Activated CD4-positive, alpha-beta T cell treated with anti-CD3 and anti-CD28 coated beads, Interleukin-2, amount 50 U/mL, for 24 hours (primary cell): Measurements from ENCODE around the gene ATP4A.

Source experiments
- DNase-seq, 2 donors: peaks; one replicate each; pipeline ENCODE4 v3.0.0-alpha.2; 2020; ENCODE audit warnings: low read depth in 1 of 2, low spot score in 1 of 2

The ATP4A gene

DNA sequence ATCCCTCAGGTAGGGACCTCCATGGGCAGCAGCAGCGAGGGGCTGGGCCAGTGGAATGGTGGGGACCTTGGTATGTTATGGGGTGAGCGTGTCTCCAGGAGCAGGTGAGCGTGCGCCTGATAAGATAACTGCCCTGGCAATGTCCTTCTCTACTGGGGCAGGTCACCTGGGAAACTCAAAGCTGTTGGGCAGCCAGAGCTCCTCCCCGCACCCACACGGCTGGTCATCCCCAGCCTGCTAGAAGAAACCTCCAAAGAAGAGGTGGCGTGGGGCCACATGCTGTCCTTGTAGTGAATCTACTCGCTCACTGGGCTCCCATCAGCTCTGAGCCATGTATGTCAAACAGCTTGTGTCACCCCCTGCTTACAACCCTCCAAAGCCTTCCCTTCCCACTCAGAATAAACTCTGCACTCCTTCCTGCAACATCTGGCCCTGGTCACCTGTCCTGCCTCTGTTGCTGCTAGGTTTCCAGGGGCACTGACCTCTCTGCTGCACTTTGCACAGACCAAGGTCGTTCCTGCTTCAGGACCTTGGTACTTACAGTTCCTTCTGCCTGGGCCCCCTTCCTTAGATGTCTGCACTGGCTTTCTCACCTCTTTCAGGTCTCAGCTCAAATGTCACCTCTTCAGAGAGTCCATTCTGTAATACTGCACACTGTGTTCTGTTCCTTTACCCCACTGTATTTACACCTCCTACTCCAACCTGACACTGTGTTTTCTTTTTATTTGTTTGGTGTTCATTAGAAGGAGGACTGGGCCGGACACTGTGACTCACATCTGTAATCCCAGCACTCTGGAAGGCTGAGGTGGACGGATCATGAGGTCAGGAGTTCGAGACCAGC, 1.8 kb upstream of the ATP4A start:
- DNase-seq = no peak

DNA sequence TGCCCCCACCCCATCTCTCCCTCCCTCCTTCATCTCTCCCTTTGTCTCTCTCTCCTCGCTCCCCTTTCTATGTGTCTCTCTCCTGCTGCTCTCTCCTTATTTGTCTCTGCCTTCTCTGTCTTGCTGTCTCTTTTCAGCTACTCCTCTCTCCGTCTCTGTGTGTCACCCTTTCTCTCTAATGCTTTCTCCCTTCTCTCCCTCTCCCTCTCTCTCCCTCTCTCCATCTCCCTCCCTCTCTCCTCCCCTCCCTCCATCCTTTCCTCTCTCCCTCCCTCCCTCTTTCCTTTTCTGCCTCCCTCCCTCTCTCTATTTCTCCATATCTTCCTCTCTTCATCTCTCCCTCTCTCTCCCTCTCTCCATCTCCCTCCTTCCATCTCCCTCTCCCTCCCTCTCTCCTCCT, 682 bp downstream of the ATP4A start:
- DNase-seq = no peak

DNA sequence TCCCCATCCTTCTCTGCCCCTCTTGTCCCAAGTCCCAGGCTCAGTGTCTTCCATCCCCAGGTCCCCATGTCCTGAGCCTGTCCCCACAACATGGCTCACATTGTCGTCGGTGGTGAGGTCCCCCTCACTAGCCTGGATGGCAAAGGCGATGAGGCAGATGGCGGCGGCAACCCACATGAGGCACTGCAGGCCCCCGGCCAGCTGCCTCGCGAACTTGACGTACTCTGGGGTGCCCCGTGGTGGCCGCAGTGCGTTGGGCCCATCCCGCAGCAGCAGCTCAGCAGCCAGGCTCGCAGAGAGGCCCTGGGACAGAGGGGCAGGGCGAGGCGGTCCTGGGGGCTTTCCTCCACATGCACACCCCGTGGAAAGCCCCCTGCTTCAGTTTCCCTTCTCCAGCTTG, 1.1 kb downstream of the ATP4A start:
- DNase-seq = no peak

DNA sequence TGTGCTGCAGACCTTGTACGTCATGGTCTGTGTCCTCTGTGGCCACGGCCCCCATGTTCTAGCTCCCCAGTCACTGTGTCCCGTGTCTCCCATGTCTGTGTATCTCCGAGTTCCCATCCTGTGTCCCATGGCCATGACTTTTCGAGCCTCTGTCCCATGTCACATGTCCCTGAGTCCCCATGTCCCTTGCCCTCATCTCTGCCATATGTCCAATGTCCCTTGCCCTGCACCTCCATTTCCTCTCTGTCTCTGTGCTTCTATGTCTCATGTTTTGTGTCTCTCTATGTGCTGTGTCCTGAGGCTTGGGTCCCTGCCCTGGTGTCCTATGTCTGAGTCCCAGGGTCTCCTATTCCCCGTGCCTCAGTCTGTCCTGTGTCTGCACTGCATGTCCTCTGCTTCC, 2.0 kb downstream of the ATP4A start:
- DNase-seq = no peak

DNA sequence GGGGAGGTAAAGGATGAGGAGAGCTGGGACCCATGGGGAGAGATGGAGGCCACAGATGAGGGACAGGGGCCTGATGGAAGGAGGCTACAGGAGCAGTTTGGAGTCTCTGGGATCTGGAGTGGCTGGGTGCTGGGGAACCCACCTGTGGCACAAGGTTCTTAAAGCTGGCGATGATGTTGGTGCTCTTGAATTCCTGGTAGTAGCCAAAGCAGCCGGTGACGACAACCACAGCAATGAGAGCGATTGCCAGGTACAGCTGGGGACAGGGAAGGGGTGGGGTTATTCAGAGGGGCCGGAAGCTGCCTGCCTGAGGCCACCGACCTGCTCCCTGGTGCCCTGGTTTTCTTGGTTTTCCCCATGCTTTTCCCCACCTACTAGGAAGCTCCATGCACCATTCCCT, 2.8 kb downstream of the ATP4A start:
- DNase-seq = no peak

DNA sequence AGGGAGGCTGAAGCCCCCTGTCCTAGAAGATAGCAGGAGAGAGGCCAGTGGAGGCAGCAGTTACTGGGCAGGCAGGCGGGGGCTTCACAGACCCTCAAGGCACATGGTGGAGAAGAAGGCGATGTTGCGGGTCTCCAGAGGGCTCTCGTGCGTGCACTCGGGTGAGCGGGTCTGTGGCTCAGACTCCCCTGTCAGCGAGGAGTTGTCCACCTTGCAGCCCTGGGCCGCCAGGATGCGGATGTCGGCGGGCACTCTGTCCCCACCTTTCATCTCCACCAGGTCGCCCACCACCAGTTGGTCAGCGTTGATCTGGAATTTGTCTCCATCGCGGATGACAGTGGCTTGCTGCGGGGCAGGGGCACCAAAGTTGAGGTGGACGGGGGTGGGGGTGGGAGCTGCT, 3.2 kb downstream of the ATP4A start:
- no peak for DNase-seq

DNA sequence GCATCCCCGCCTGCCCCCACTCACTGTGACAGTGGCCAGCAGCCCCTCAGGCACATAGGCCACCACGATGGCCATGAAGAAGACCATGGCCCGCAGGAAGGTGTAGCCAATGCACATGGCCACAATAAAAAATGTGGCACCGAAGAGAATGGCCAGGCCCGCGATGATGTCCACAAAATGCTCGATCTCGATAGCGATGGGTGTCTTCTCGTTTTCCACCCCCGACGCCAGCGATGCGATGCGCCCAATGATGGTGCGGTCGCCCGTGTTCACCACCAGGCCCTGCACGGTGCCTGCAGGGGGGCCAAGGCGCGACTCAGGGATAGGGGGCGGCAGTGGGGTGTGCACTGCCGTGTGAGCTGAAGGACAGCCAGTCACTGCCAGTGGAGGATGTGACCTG, 3.7 kb downstream of the ATP4A start:
- DNase-seq = no peak

DNA sequence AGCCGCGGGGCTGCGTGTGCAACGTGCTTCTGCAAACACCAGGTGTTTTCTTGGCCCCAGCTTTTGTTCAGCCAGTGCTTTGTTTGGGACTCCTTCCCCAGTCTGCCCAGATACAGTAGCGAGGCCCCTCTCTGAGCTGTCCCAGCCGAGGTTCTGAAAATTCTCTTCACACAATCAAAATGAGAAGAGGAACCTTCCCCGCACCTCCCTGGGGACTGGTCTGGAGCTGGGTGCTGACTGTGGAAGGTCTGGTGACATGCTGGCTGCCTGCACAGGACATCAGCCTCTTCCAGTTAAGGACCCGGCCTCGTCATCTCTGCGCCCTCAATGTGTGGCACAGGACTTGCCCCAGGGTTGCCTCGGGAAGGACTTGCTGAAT, 4.2 kb downstream of the ATP4A start:
- no peak for DNase-seq

DNA sequence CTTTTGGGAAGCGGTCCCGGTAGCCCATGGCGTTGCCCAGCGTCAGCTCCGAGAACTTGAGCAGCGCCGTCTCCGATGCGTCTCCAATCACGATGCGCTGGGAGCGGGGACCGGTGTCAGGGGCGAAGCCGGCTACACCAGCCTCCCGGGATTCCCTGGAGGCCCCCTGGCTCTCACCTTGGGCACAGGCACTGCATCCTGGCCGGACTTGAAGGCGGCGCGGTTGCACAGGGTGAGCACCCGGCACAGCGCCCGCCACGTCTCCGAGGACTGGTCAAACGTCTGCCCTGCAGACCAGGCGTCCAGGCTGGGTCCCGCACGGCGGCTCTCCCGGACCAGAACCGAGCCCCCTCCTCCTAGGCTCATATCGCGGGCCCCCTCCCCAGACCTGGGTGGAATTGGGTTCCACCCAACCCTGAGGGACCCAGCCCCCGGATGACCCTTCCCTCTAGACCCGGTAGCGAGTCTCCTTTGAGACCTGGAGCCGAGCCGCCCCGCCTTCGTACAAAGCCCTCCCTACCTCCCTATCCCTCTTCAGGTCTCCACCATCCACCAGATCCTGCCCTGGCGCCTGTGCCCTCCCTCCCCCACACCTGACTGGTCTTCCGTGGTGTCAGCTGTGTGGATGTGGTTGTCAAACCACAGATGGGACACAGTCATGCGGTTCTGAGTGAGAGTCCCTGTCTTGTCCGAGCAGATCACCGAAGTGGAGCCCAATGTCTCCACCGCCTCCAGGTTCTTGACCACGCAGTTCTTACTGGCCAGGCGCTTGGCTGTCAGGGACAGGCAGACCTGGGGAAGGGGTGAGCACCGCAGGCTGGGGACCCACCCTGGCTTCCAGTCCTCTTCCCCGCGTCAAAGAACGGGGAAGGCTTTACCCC, 4.8 kb downstream of the ATP4A start:
- no peak for DNase-seq

DNA sequence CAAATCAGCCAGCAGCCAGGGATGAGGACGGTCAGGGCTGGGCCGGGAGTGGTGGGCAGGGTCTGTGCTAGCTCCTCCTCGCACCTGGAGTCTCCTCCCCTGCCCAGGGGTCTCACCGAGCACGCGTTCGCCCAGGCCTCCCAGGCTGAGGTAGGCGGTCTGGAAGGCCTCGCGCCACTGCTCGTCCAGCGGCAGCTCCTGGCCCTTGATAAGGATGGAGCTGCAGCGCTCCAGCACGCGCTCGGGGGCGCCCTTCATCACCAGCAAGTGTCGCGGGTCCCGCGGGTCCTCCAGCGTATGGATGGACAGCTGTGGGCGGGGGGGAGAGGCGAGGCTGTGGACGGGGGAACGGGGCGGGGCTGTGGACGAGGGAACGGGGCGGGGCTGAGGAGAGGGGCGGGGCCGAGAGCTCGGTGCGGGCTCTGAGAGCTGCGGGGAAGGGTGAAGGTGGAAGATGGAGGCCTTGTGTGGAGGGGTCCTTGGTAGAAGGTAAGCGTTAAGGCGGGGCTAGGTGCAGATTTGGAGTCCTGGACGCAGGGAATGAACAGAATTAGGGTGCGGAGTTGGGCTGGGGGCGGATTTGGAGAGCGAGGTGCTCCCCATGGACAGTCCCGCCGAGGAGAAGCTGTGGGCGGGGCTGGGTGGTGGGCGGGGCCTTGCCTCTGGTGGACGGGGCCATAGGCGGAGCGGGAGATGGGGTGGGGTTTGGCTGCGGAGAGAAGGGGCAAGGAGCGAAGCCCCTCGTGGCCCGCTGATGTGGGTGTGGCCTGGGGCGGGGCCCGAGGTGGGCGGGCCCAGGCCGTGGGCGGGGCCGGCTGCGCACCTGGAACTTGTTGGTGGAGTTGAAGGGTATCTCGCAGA, 5.7 kb downstream of the ATP4A start:
- peak in 1 of 2 donors; percentile 29 for DNase-seq

DNA sequence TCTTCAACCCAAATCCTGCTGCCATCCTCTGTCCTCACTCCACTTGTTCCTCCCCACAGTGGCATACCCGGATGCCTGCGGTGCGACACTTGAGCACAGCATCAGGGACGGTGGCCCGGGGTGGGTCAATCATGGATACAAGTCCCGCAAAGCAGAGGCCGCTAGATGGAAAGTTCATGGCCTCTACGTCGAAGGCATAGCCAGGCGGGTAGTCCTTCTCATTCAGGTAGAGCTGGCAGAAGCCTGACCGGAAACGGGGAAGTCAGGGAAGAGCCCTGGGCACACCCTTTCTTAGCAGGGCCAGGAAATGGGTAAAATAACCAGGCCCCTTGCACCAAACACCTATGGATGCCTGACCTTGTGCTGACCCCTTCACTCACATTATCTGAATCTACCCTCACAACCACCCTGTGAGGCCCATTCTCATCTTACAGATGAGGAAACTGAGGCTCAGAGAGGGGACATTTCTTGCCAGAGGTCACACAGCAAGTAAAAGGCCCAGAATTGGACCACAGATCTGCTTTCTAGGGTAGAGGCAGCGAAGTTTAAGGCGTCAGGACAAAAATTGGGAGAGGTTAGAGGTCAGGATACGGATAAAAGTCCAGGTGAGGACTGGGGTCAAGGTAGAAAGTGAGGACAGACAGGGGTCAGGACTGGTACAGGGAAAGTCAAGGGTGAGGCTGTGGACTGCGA, 6.5 kb downstream of the ATP4A start:
- no peak for DNase-seq

DNA sequence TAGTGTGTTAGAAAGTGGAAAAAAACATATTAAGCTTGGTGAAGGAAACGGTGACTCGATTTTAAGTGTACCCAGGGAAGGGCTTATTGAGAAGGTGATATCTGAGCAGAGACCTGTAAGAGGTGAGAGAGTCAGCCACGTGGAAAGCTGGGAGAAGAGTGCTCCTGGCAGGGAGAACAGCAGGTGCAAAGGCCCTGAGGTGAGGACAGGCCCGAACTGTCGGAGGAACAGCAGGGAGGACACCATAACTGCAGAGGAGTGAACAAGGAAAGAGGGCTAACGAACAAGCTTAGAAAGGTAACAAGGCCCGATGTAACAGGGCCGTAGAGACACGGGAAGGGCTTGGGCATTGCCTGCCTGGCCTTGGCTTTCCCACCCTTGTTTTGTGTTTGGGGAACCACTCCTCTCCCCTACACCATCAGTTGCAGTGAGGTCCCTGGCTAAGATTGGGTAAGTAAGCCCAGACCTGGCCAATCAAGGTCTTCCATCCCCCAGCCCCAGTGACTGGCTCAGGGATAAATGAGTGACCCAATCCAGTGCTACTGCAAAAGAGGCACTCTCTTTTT, 7.3 kb downstream of the ATP4A start:
- DNase-seq = no peak

DNA sequence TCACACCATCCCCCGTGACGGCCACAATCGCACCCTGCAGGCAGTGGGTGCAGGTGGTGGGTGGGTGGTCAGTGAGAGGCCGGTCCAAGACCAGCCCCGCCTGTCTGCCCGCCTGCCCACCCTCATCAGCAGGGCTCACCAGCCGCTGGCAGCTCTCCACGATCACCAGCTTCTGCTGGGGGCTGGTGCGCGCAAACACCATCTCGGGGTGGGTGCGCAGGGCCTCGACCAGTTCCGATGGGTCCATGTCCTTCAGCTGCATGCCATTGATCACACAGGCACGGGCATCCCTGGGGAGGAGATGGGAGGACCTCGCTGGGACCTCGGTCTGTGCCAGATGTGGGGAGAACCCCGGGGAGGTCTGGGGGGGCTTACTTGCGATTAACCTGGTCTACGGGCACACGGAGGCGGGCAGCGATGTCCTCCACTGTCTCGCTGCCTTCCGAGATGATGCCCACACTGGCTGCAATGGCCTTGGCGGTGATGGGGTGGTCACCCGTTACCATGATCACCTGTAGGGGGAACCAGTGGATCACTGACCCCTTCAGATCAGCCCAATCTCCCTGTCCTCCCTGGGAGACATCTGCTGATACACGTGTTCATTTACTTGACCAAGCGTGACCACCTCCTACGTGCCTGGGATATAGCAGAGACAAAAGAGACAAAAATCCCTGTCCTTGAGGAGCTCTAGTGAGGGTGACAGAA, 8.0 kb downstream of the ATP4A start:
- no peak for DNase-seq

DNA sequence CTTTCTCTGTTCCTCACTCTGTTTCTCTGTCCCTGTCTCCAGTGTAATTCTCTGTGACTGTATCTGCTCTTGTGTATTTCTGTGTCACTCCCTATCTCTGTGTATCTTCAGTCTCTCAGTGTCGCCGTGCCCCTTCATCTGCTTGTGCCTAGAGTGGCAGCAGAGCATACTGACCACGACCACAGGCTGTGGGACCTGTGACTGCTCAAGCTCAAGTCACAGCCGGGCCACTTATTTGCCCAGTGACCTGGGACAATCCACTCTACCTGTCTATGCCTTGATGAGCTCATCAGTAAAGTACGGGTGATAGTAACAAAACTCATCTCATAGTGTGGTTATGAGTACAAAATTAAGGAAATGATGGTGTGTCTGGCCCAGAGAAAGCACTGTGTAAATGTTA, 9.4 kb downstream of the ATP4A start:
- DNase-seq = no peak

DNA sequence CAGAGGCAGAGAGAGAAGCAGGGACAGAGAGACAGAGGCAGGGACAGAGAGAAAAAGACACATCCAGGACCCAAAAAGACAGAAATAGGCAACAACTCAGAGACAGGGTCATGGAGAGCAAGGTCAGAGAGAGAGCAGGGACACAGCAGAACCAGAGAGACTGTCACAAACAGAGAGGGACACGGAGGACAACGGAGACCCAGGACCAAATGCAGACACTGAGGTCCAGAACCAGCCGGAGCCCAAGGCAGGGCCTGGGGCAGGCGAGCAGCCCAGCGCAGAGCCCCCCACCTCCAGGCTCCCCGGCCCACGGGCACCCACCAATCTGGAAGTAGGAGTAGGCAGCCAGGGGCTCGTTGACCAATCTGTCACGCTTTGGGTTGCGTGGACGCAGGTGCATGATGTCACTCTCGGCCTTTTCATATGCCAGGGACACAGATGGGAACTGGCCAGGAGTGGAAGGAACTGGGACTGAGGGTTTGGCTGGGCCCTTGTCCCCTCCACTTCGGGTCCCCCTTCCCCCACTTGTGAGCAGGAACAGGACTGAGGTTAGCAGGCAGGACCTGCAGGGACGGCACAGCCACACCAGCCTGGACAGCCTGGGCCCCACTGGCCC, 10.0 kb downstream of the ATP4A start:
- no peak for DNase-seq

DNA sequence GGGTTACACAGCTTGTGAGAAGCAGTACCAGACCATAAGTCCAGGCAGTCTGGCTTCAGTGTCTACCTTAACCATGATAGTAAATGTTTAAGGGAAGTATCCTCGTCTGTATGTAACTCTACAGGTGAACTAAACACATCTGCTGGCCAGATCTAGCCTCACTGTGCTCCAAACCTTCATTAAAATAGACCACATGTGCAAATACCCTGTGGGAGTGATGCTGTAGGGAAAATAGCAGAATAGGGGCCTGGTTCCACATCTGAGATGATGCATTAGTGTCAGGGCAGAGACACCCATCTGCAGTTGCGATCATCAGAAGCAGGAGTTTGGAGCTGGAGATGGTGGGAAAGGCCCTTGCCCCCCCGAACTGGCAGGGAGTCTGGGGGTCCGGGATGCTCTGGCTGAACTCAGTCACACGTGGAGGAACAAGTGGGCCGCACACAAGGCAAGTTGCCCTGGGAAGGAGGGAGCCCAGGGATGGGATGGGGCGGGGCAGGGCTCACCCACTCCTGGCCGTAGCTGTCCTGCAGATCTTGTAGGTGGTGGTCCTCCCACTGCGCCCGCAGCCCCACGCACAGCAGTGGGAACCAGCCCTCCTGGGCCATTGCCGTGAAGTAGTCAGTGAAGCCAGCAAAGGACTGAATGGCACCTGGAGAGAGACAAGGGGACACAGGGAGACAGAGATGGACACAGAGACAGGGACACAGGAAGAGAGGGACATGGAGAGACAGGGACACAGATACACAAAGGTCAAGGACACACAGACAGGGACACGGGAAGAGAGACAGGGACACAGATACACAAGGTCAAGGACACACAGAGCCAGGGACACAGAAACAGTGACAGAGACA, 10.7 kb downstream of the ATP4A start:
- DNase-seq = no peak

DNA sequence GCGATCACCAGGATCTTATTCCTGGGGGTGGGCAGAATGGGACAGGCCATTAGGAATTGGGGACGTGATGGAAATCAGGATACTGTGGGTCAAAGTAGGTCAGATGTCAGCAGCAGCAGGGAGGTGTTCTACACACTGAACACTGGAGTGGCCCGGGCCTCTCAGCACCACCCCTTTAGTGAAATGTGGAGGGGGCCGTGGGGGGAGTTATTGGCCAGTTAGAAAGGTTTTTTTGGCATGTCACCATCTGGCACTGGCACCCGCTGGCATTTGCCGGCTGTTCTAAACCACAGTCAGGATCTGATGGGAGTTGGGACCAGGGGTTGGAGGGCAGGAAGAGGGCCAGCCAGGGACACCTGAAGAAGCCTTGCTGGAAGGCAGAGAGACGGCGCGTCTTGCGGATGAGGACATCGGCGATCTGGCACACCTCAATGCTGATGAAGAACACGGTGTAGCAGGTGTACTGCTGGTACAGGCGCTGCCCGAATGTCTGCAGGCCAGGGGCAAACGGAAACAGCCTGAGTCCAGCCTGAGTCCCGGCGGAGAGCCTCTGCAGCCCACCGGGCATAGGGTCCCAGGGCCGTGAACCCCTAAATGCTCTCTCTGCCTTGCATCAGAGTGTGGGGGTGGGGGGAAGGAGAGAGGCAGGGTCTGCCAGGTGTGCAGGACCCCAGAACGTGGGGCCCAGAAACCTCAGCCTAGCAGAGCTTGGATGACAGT, 12.2 kb downstream of the ATP4A start:
- DNase-seq = no peak
